Common myeloid progenitor, CD34-positive (primary cell): Measurements from ENCODE around the gene FCER2.

Experiments used
- CTCF ChIA-PET: fragments of 350-600 bp; sonication (Branson Sonifier 250); formaldehyde crosslinking; loops from one replicate; lab custom pipeline; 2021; ENCODE audit warnings: antibody characterized with exemption; lab: Charles Lee
- POLR2A ChIA-PET: fragments of 350-600 bp; sonication (Branson Sonifier 250); formaldehyde crosslinking; loops from one replicate; lab custom pipeline; 2021; ENCODE audit warnings: antibody characterized with exemption; lab: Charles Lee
- DNase-seq, 3 donors: peaks; one replicate each; pipeline versions ENCODE4 v3.0.0 to v3.0.0-alpha.2; 2013
- H3K27ac ChIP-seq, 2 experiments: 1 replicate in 1 of 2; 2 replicates in 1 of 2; pipeline ENCODE4 v1.7.0; 2013; ENCODE audit warnings: inconsistent platforms in 2 of 2, low read length in 2 of 2, mild to moderate bottlenecking in 2 of 2, low read depth in 1 of 2, moderate library complexity in 1 of 2; ENCODE audit not compliant: severe bottlenecking in 2 of 2, insufficient read depth in 1 of 2, poor library complexity in 1 of 2
- H3K27me3 ChIP-seq, 5 experiments: replicated peaks in 2 of 5; 1 replicate in 3 of 5; 2 replicates in 2 of 5; pipeline versions ENCODE4 v1.6.1 to v1.7.0; 2013; ENCODE audit warnings: low read length in 4 of 5, mild to moderate bottlenecking in 2 of 5, moderate library complexity in 2 of 5, inconsistent platforms in 1 of 5; ENCODE audit not compliant: insufficient read depth in 5 of 5, control insufficient read depth in 4 of 5
- H3K36me3 ChIP-seq, 4 experiments: 1 replicate in 2 of 4; 2 replicates in 2 of 4; pipeline versions ENCODE4 v1.6.1 to v1.7.0; 2013; ENCODE audit warnings: low read length in 3 of 4, control low read depth in 1 of 4, mild to moderate bottlenecking in 1 of 4; ENCODE audit not compliant: control insufficient read depth in 4 of 4, insufficient read depth in 4 of 4
- H3K4me1 ChIP-seq, 4 experiments: 1 replicate in 3 of 4; 2 replicates in 1 of 4; pipeline versions ENCODE4 v1.6.1 to v1.7.1; 2013; ENCODE audit warnings: low read length in 3 of 4, mild to moderate bottlenecking in 3 of 4, control low read depth in 1 of 4, inconsistent platforms in 1 of 4, moderate library complexity in 1 of 4; ENCODE audit not compliant: control insufficient read depth in 4 of 4, insufficient read depth in 4 of 4; ENCODE audit errors: control extremely low read depth in 1 of 4
- H3K4me3 ChIP-seq, 7 experiments: 1 replicate in 4 of 7; 2 replicates in 3 of 7; pipeline versions ENCODE4 v1.5.1 to v1.7.0; 2013; ENCODE audit warnings: mild to moderate bottlenecking in 7 of 7, low read length in 6 of 7, moderate library complexity in 6 of 7, inconsistent platforms in 2 of 7, low read depth in 2 of 7, control low read depth in 1 of 7; ENCODE audit not compliant: insufficient read depth in 4 of 7, control insufficient read depth in 1 of 7; ENCODE audit errors: extremely low read depth in 1 of 7
- H3K9me3 ChIP-seq, 5 experiments: 1 replicate in 4 of 5; 2 replicates in 1 of 5; pipeline versions ENCODE4 v1.6.1 to v1.7.1; 2013; ENCODE audit warnings: low read length in 4 of 5, mild to moderate bottlenecking in 2 of 5, inconsistent platforms in 1 of 5, low read depth in 1 of 5, moderate library complexity in 1 of 5; ENCODE audit not compliant: control insufficient read depth in 4 of 5, insufficient read depth in 2 of 5; ENCODE audit errors: control extremely low read depth in 1 of 5
- WGBS: methylation state at CpG from one replicate; pipeline ENCODE4 v1.1.5; 2013; ENCODE audit not compliant: insufficient coverage; 5-methylcytosine and 5-hydroxymethylcytosine counted together

Gene FCER2

DNA sequence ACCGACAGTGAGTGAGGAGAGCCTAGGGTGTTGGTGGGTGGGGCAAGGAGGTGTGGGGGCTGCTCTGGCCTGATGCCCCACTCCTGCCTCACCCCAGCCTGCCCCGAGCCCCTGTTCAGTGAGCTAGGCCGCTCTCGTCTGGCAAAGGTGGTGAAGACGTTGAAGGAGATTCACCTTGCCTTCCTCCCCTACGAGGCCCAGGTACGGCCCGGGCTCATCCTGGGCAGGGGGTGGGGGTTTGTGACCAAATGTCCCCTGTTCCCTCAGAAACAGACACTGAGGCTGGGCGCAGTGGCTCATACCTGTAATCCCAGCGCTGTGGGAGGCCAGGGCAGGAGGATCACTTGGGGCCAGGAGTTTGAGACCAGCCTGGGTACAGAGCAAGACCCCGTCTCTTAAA, 61.1 kb downstream of the FCER2 start:
- Histone ChIP-seq H3K27me3 (no peaks in the 10 kb centered on the region), H3K9me3 (no peaks in the 10 kb centered on the region), H3K36me3 (peaks cover 0 to 40% (median 18%) of the 10 kb centered on the region in 4 experiments), H3K4me1 (peaks cover 0 to 28% (median 20%) of the 10 kb centered on the region in 4 experiments), H3K4me3 (no peak overlapping the region), H3K27ac (no peak overlapping the region)
- ChIA-PET POLR2A (interaction anchor here (0.5 to 1.1 kb wide), 2 partner anchors 9 to 11 kb away, joined by 3 to 5 read pairs; partner anchors contain the start of genes PET100 and XAB2), CTCF (interaction anchor here (1.1 to 1.8 kb wide), 3 partner anchors 10 to 40 kb away, joined by 3 to 7 read pairs (median 3); partner anchors contain the start of gene TRAPPC5)
- WGBS: 95% methylated on average over 10 of the region's 11 CpGs
- no peak for DNase-seq

DNA sequence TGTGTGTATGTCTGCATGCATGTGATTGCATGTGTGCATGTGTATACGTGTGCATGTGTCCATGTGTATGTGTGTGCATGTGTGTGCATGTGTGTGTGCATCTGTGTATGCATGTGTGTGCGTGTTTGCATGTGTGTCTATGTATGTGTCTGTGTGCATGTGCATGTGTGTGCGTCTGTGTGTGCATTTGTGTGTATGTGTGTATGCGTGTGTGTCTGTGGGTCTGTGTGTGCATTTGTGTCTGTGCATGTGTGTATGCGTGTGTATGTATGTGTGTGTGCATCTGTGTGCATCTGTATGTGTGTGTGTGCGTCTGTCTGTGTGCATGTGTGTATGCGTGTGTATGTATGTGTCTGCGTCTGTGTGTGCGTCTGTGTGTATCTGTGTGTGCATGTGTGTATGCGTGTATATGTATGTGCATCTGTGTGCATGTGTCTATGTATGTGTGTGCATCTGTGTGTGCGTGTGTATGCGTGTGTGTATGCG, 62.0 kb downstream of the FCER2 start:
- peaks cover 0 to 36% (median 17%) of the 10 kb centered on the region in 4 experiments for H3K36me3 ChIP-seq
- CTCF ChIA-PET: no interaction called here
- no peaks in the 10 kb centered on the region for H3K9me3 ChIP-seq
- H3K4me1 ChIP-seq: peaks cover 0 to 22% (median 21%) of the 10 kb centered on the region in 4 experiments
- H3K27ac ChIP-seq: no peak overlapping the region
- no peak overlapping the region for H3K4me3 ChIP-seq
- DNase-seq: peak in 1 of 3 donors; percentile 32
- no peaks in the 10 kb centered on the region for H3K27me3 ChIP-seq
- WGBS: 98% methylated on average over 11 of the region's 13 CpGs
- POLR2A ChIA-PET: no interaction called here

DNA sequence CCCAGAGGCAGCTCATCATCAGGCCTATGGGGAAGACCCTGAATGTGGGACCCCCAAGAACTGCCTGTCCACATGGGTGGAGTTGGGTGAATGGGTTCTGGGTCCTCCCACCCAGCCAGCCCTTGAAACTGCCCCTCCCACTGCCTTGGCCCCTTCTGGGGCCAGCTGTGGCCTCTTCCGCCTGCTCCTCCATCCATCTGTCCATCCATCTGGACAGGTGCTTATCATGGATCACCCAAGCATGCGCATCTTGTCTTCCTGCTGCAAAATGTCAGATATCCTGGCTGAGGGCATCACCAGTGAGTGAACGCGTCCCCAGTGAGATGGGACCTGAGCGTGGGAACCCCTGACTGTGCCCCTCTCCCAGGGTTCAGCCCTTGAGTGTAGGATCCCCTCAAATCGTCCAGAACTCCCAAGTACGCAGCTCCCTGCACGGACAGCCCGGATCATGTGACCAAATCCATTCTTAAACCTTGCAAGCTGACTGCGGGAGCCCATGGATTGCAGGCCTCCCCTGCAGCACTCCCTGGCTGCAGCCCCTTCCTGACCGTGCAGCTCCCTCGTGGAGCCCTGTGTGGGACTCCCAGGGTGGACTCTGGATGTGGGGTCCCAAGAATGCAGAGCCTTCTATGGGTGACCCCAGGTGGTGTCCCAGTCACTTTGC, 63.0 kb downstream of the FCER2 start:
- CTCF ChIA-PET: interaction anchor here (1.1 to 1.5 kb wide), 2 partner anchors 19 to 48 kb away, joined by 3 to 4 read pairs; no protein-coding TSS in a partner anchor
- POLR2A ChIA-PET: no interaction called here
- DNase-seq: no peak
- no peaks in the 10 kb centered on the region for H3K9me3 ChIP-seq
- H3K4me3 ChIP-seq: no peak overlapping the region
- peaks cover 0 to 28% (median 14%) of the 10 kb centered on the region in 4 experiments for H3K36me3 ChIP-seq
- H3K27ac ChIP-seq: no peak overlapping the region
- H3K4me1 ChIP-seq: peaks cover 0 to 21% (median 18%) of the 10 kb centered on the region in 4 experiments
- WGBS: 96% methylated on average over 10 of the region's 12 CpGs
- no peaks in the 10 kb centered on the region for H3K27me3 ChIP-seq
